ENCODE measurements around the gene USP32.

Gene USP32

GRCh38 chr17:60154616-60155426, 237.1 kb downstream of the USP32 start:
- no peak for DNase-seq (ENCODE audit: low spot score)

DNA sequence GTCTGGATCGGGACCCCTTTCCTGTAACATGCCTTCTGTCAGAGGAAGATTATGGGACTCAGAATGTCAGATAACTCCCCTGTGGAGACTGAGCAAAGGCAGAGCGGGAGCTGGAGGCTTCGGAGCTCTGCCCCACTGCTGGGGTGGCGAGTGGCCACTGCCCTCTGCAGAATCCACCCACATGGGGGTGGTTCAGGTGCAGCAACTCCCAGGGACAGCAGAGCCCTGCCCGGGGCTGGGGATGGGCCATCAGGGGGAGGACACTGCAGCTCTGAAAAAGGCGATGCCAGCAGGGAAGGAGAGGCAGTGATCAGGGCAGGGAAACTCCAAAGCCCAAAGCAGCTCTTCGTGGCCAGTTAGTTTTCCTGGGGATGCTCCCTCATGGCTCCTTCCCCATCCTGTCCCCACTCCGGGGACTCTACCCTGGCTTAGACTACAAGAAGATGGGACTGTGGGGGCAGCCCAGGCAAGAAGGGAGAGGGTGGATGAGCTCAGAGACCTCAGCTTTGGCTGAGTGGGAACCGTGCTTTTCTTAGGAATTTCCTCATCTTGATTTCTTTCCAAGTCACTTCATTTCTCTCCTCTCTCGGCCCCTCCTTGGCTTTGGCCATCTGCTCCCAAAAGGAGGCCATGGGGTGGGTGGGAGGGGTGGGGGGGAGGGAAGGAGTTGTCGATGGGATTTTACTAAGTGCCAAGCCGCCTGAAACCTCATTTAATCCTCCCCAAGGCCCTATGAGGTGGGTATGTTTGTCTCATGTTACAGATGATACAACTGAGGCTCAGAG, 238.1 kb downstream of the USP32 start:
- no peak for DNase-seq (ENCODE audit: low spot score)

DNA sequence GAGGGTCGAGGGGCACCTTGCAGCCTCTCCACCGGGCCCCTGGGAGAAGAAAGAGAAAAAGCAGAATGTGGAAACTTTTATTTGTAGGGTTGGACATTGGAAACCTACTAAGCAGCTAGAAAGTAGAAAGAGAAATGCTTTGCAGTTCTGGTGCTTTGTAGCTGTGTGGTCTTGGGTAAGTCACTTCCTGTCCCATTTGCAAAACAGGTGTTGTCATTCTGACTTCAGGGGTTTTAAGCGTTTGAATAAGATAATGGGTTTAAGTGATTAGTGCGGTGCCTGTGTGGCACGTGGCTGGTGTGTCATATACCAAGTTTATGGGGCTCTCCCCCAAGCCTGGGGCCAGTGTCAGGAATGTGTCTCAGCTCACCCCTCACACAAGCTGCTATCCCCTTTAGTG, 240.6 kb downstream of the USP32 start:
- DNase-seq (ENCODE audit: low spot score), result no peak

DNA sequence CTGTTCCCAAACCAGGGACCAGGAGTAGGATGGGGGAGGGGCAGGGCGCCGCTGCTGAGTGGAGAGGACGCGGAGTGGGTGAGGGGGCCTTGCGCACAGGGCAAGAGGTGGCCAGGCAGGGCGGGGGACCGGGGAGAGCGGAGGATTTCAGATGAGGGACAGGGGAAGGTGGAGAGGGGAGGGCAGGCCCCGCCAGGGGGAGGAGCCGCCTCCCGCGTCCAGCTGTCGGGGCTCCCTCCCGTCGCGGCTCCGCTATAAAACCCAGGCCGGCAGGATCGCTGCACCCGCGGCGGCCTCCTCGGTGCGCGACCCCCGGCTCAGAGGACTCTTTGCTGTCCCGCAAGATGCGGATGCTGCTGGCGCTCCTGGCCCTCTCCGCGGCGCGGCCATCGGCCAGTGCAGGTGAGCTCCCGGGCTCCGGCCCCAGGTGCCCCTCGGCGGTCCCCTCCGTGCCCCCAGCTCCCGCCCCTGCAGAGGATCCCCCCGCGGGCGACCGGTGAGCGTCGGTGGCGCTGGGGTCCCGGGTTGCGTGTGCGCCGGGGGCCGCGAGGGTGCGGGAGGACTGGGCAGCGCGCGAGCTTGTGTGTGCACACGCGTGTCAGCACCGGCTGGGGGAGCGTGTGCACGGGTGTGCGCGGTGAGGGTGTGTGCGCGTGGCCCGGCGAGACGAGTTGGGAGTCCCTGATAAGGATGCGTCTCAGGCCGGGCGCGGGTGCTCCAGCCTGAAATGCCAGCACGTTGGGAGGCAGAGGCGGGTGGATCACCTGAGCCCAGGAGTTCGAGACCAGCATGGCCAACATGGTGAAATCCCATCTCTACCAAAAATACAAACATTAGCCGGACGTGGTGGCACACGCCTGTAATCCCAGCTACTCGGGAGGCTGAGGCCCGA, 242.0 kb downstream of the USP32 start, which contains the start of gene CA4:
Gene CA4 (plus strand): TSS at position 283 of the 892 bp plus-strand sequence. CDS start 62 bp downstream, at position 345.
- no peak for DNase-seq (ENCODE audit: low spot score)

DNA sequence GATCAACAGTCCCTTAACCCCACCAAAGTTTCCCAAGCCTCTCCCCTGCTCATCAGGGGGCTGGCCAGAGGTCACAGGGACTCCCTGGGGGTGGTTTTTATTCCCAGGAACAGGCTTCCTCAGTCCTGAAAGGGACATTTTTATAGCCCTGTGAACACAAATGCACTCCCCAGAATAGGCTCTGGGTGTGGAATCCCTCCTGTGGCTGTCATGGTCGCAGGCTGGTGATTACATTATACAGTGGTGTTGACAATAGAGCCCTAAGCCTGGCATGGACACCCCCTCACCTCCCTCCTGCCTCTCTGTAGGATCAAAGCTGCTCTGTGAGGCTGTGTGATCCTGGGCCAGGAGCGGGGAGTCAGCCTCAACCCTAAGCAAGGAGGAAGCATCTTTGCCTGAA, 243.6 kb downstream of the USP32 start:
- DNase-seq (ENCODE audit: low spot score), result no peak

DNA sequence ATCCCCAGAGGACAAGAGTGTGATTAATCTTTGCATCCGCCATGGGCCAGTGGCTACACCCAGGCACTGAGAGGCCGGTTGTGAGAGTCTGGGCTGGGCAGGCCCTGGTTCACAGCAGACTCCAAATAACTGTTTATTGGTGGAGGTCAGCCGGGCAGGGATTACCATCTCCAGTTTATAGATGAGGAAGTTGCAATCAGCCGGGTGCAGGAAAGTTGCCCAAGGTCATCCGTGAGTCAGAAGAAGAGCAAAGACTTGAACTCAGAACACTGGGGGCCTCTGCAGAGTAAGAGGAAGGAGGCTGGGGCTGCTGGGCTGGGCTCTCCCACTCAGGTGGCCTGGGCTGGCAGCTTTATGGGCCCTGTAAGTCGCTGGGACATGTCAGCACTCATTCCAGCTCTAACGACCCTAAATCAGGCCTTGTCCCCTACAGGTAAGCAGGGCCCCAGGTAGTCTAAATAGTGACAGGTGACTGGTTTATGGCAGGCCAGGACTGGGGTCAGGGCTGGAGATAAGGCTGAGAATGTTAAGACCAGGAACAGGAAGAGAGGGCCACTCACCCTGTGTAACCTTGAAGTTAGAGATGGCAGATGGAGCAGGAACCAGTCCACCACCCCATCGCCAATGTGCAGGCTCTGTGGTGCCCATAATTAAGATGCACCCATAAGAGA, 244.2 kb downstream of the USP32 start:
- DNase-seq (ENCODE audit: low spot score), result no peak

DNA sequence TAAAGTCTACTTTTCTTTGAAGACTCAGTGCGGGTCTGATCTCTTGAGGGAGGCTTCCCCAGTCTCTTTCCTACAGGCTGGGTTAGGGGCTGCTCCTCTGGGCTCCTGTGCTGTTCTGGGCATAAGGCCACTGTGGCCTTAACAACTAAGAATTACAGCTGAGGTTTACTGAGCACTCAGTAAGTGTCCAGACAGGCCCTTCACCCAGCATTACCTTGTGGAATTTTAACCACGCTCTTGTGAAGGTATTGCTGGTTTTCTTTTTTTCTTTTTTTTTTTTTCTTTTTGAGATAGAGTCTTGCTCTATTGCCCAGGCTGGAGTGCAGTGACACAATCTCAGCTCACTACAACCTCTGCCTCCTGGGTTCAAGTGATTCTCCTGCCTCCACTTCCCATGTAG, 245.7 kb downstream of the USP32 start:
- no peak for DNase-seq (ENCODE audit: low spot score)

- no peak for DNase-seq (ENCODE audit: low spot score)
Observed at GRCh38 chr17:60145006-60145935, 246.7 kb downstream of the USP32 start.

DNA sequence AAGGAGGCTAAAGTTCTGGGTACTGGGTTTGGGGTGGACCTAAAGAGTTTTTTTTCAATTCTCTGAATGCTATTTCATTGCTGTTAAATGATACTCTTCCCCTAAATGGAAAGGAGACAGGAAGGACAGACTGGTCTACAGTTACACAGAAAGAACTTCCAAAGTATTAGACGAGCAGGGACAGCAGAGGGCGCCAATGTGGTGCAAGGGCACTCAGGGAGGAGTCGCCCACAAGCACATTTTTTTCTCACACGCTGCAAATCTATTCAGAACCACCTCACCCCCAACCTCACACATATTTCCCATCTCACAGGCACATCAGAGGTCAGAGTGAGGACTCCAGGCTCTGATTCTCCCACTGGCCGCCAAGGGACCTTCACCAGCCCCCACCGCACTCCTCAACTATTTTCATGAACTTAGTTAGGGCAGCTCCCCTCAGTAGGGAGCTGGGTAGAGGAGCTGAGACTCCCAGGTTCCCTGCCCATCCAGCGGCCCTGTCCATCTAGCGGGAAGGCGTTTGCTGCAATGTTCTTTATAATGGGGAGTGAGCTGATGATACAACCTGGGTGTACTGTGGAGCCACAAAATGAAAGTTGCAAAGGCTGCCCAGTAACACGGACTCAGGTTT, 248.9 kb downstream of the USP32 start:
- peak; percentile 60 for DNase-seq (ENCODE audit: low spot score)

DNA sequence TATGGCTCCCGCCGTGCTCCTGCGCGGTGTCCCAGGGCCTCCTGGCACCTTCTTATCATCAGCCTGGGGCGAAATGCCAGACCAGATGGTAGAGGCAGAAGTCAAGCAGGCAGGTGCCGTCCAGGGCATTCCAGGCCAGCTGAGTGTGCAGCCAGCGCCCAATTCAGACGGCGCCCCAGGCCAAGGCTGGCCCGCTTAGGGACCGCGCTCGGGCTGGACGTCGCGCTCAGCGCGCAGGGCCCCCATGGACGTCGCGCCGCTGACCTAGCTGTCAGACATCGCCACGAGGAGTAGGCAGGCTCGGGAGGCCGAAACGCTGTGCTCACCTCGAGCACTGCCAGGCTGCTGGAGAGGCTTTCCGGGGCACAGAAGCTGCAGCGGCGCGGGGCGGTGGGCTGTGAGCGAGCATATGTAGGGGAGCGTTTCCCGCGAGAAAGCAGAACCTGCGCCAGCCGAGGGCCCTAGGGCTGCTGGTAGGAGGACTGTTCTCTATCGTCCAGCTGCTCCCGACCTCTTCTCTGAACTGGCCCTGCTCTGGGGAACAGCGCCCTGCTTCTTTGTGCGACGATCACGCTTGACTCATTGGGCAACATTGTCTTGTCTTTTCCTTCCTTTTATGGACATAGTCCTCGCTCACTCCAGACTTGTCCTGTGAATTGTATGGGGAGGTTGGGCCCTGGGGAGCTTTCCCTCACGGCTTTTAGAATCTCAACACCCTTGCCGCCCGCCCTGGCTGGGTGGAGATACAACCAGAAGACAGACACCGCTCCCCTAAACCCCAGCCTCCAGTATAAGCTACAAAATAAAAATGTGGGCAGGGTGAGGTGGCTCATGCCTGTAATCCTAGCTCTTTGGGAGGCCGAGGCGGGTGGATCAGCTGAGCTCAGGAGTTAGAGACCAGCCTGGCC, 250.6 kb downstream of the USP32 start:
- DNase-seq (ENCODE audit: low spot score), result no peak

GRCh38 chr17:60139438-60140285, 252.3 kb downstream of the USP32 start:
- peak; percentile 65 for DNase-seq (ENCODE audit: low spot score)

DNA sequence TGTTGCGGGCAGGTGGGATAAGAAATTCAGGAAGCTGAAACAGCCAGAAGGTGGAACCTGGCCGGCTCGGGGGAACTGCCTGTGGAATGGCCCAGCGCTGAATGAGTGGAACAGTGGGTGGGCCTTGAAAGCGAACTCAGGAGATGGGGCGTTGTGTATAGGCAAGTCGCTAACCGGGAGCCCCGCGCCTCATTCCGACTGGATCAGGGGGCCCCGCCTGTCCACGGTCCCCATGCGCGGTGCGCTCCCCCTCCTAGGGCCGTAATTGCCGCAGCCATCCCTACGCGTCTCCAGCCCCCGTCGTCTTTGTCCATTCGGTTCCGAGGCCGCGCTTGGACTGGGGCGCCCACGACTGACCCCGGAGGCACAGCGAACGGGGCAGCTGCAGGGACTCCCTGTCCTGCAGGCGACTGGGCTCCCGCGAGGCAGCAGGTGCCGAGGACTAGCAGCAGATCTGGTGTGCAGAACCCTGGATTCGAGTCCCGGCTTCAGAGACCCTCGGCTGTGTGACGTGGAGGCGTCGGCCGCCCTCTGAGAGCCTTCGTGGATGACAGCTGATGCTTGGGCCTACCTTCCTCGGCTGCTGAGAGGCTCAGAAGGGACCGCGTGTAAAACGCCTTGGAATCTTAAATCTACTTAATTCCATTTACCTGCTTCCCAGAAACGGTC, 253.0 kb downstream of the USP32 start:
- DNase-seq (ENCODE audit: low spot score), result no peak

DNA sequence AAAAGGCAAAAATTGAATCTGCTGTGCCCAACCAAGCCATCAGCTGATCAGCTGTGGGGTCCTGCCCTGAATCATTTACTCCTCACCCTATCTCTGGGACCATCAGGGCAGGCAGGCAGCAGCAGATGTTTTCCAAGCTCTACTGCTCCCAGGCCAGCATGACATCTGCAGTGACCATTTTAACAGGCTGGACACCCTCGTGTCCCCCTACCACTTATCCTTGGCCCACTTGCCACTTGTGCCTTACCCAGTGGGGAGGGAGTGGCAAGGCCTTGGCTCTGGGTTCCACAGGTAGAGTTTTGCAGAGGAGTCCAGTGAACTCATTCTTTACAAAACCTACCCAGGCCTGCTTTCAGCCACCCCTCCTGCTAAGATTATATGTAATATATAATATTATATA, 254.2 kb downstream of the USP32 start:
- no peak for DNase-seq (ENCODE audit: low spot score)

DNA sequence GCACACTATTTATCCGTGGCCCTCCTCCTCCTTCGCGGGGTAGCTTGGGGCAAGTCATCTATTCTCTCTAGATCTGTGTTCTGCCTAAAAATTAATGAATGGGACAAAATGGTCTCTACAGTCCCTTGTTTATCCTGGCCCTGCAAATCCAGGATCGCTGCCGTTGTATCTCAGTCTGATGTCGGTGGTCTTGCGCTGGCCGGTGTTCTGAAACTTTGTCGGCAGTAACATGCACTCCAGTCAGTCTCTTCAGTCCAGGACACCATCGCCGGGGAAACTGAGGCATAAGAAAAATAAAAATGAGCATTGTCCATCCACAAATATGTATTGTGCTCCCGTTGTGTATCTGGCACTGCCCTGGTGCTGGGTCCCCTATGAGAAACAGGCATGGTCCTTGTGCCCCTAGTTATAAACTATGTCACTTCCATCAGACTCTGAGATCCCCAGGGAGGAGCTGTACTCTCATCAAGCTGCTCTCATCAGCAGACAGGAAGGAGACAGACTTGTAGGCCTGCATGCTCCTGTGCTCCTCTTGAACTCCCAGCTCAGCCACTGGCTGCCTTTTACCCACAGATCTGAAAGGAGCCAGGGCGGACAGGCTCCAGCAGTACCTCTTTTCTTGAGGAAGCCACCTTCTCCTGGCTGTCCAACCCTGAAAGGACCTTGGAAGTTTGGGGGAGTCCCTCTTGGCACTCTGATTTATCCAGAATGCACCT, 255.8 kb downstream of the USP32 start:
- no peak for DNase-seq (ENCODE audit: low spot score)

DNA sequence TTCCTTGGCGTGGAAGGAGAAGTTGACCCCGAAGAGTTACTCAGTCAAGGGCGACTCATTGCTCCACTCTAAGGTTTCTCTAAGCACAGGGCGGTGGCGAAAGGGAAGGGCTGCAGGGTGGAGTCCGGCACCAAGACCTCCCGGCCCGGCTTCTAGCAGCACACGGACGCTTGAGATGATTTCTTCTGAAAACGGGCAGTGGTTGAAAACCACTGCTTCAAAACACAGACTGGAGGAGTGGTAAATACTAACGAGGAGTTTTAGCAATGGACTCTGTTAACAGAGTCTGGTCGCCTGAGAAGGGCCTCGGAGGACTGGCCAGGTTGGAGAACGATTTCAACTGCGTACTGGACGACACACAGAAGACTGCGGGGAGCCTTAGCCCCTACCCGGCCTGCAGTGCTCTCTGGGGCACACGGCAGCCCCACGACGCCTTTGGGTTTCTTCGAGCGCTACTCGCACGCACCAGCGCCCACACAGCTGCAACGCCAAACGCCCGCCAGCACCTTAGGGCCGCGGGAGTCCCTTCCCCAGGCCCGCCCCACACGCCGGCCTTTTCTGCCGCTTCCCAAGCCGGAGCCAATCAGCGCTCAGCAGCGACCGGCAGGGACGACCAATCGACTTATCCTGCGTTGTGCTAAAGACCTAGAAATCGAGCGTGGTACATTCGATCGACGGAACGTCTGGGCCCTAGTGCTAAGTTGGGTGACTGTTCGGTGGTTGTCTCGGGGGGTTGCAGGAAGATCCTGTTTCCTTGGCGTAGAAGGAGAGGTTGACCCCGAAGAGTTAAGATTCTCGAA, 256.6 kb downstream of the USP32 start:
- DNase-seq (ENCODE audit: low spot score), result peak; percentile 51
